Fibroblast of villous mesenchyme (primary cell): ENCODE results near the gene PAWR. TPM values are rescaled to one million over a fixed set of nuclear protein-coding genes. Genes with fewer than 3 reads are reported as not detected.

Source experiments
- DNase-seq: peaks from one replicate; pipeline ENCODE4 v3.0.0-alpha.2; 2010; ENCODE audit warnings: low read depth
- H3K4me3 ChIP-seq: 2 replicates; pipeline ENCODE4 v1.5.1; 2011; ENCODE audit warnings: low read depth, mild to moderate bottlenecking, low read length
- CTCF ChIP-seq: IDR thresholded peaks from 2 replicates; pipeline ENCODE4 v1.5.1; 2012; ENCODE audit warnings: low read depth, mild to moderate bottlenecking, low read length; ENCODE audit not compliant: insufficient read depth
- total RNA-seq: library from RNA; depleted of rRNA; stranded (reverse); fragments of >200 nt; gene quantifications from 2 replicates; pipeline ENCODE4 v1.2.3, GENCODE V29; 2012

Gene PAWR
- total RNA-seq, 1 donor: 64.3 TPM

GRCh38 chr12:79553863-79554574, 136.7 kb downstream of the PAWR start:
- H3K4me3 ChIP-seq: no peak overlapping the region
- TF ChIP-seq CTCF: no peak
- no peak for DNase-seq

- no peak for DNase-seq
- no peak for TF ChIP-seq CTCF
- H3K4me3 ChIP-seq: no peak overlapping the region
These were observed 138.6 kb downstream of the PAWR start for GRCh38 chr12:79552192-79552591.

- no peak for TF ChIP-seq CTCF
- DNase-seq: peak; percentile 52
These were observed 141.1 kb downstream of the PAWR start for GRCh38 chr12:79549531-79550271.

GRCh38 chr12:79548610-79548924, 142.2 kb downstream of the PAWR start:
- no peak for DNase-seq
- no peak overlapping the region for H3K4me3 ChIP-seq
- no peak for TF ChIP-seq CTCF

More at GRCh38 chr12:79549531-79550271, 141.1 kb downstream of the PAWR start:
- H3K4me3 ChIP-seq: no peak overlapping the region

- DNase-seq: peak; percentile 78
- TF ChIP-seq CTCF: peak; percentile 75
- no peak overlapping the region for H3K4me3 ChIP-seq
These were observed 142.8 kb downstream of the PAWR start for GRCh38 chr12:79547735-79548609.

- peak; percentile 48 for DNase-seq
- no peak for TF ChIP-seq CTCF
- no peak overlapping the region for H3K4me3 ChIP-seq
These were observed 143.6 kb downstream of the PAWR start for GRCh38 chr12:79547044-79547734.
